Cardiac muscle cell (in vitro differentiated cells and primary cell): ENCODE results near the gene SLC25A21. TPM values are rescaled to one million over a fixed set of nuclear protein-coding genes. Genes with fewer than 3 reads are reported as not detected.

Experiments
- DNase-seq, 2 donors: peaks; one replicate each; pipeline versions ENCODE4 v3.0.0 to v3.0.0-alpha.2; 2010 to 2017; ENCODE audit warnings: low read depth in 1 of 2, low spot score in 1 of 2
- H3K27ac ChIP-seq: fragments of 200-600 bp; sonication (generic); 2 replicates; pipeline ENCODE4 v1.5.1; 2016
- H3K27me3 ChIP-seq: fragments of 200-600 bp; sonication (generic); 2 replicates; pipeline ENCODE4 v1.6.0; 2016; ENCODE audit warnings: control low read depth
- H3K36me3 ChIP-seq: fragments of 200-600 bp; sonication (generic); 2 replicates; pipeline ENCODE4 v1.5.1; 2016; ENCODE audit warnings: control low read depth
- H3K4me1 ChIP-seq: fragments of 200-600 bp; sonication (generic); 2 replicates; pipeline ENCODE4 v1.8.1; 2017; ENCODE audit warnings: low read depth, mild to moderate bottlenecking, mixed run types
- H3K4me3 ChIP-seq: fragments of 200-600 bp; sonication (generic); 2 replicates; pipeline ENCODE4 v1.5.1; 2016; ENCODE audit warnings: mild to moderate bottlenecking
- H3K9me3 ChIP-seq: fragments of 200-600 bp; sonication (generic); 2 replicates; pipeline ENCODE4 v1.5.1; 2017; ENCODE audit warnings: low read depth, mild to moderate bottlenecking, control low read depth
- CTCF ChIP-seq: IDR thresholded peaks from 2 replicates; pipeline ENCODE4 v1.5.1; 2012; ENCODE audit warnings: low read depth, mild to moderate bottlenecking, low read length
- polyA plus RNA-seq: library from polyadenylated mRNA; unstranded; fragments of >200 nt; fragmentation: Nextera tagmentation; extraction: Ambion mirVana; gene quantifications from 2 replicates; pipeline ENCODE4 v1.2.1, GENCODE V29; 2016
- total RNA-seq: library from RNA; depleted of rRNA; stranded (reverse); fragments of >200 nt; gene quantifications from 2 replicates; pipeline ENCODE4 v1.2.3, GENCODE V29; 2016

Gene SLC25A21
- total and polyA plus RNA-seq, 2 experiments from 2014 or later, result 0.63 to 8.4 TPM

- H3K27ac ChIP-seq, result no peak overlapping the region
- no peak for TF ChIP-seq CTCF
- no peaks in the 10 kb centered on the region for H3K36me3 ChIP-seq
- no peak overlapping the region for H3K4me3 ChIP-seq
- H3K27me3 ChIP-seq, result peaks cover 100% of the 10 kb centered on the region
- H3K4me1 ChIP-seq, result peaks cover 22% of the 10 kb centered on the region
- DNase-seq, result no peak
- no peaks in the 10 kb centered on the region for H3K9me3 ChIP-seq
Measured at GRCh38 chr14:36664322-36665193, 507.8 kb downstream of the SLC25A21 start.

GRCh38 chr14:36663404-36664321, 508.7 kb downstream of the SLC25A21 start:
- Histone ChIP-seq H3K36me3 (no peaks in the 10 kb centered on the region), H3K27me3 (peaks cover 100% of the 10 kb centered on the region), H3K4me3 (peak overlapping the region; percentile 59), H3K27ac (no peak overlapping the region), H3K9me3 (no peaks in the 10 kb centered on the region), H3K4me1 (peaks cover 22% of the 10 kb centered on the region)
- no peak for DNase-seq
- TF ChIP-seq CTCF, result no peak

- no peak for TF ChIP-seq CTCF
- no peak for DNase-seq
- Histone ChIP-seq H3K4me3 (peak overlapping the region; percentile 59), H3K4me1 (peaks cover 22% of the 10 kb centered on the region), H3K9me3 (no peaks in the 10 kb centered on the region), H3K27ac (no peak overlapping the region), H3K36me3 (no peaks in the 10 kb centered on the region), H3K27me3 (peaks cover 100% of the 10 kb centered on the region)
Measured at GRCh38 chr14:36662543-36663403, 509.6 kb downstream of the SLC25A21 start.

GRCh38 chr14:36662258-36662542, 510.2 kb downstream of the SLC25A21 start:
- TF ChIP-seq CTCF, result no peak
- peaks cover 100% of the 10 kb centered on the region for H3K27me3 ChIP-seq
- H3K4me1 ChIP-seq, result peaks cover 22% of the 10 kb centered on the region
- peak overlapping the region; percentile 59 for H3K4me3 ChIP-seq
- no peak for DNase-seq
- H3K27ac ChIP-seq, result no peak overlapping the region
- H3K9me3 ChIP-seq, result no peaks in the 10 kb centered on the region
- H3K36me3 ChIP-seq, result no peaks in the 10 kb centered on the region

GRCh38 chr14:36661506-36662257, 510.7 kb downstream of the SLC25A21 start, which contains the start of gene PAX9:
Gene PAX9, plus strand, starts transcription at chr14:36661860. Its CDS starts 230 bp downstream, at chr14:36662090.
- peak within 1 kb of the TSS; percentile 59 for H3K4me3 ChIP-seq
- peaks cover 19% of the 10 kb centered on the region for H3K4me1 ChIP-seq
- H3K9me3 ChIP-seq, result no peaks in the 10 kb centered on the region
- no peak within 1 kb of the TSS for H3K27ac ChIP-seq
- no peak for TF ChIP-seq CTCF
- H3K36me3 ChIP-seq, result no peaks in the 10 kb centered on the region
- peak; percentile 69 to 92 for DNase-seq
- peaks cover 100% of the 10 kb centered on the region for H3K27me3 ChIP-seq
